Mucosa of descending colon (tissue), 3 donors: ENCODE data around the gene SLC9A3. TPM values are rescaled to one million over a fixed set of nuclear protein-coding genes. Genes with fewer than 3 reads are reported as not detected.
"Not testable (repeated sequence)": the region's sequence is repeated elsewhere in the genome, so short reads cannot be mapped to it uniquely, and the experiment has no call there.

Experiments used
- ATAC-seq: fragments of 200-7000 bp; cut with Tn5 transposase; one replicate; pipeline ENCODE4 v1.9.1; 2020; ENCODE audit warnings: mild to moderate bottlenecking, moderate library complexity
- DNase-seq, 3 donors: peaks; one replicate each; pipeline ENCODE4 v3.0.0-alpha.2; 2020
- H3K36me3 ChIP-seq: fragments of 200-600 bp; one replicate; pipeline ENCODE4 v1.8.0; 2021; ENCODE audit warnings: low read depth, mild to moderate bottlenecking
- H3K4me1 ChIP-seq: fragments of 200-600 bp; one replicate; pipeline ENCODE4 v1.8.0; 2021; ENCODE audit warnings: low read depth, mild to moderate bottlenecking
- H3K4me3 ChIP-seq: fragments of 200-600 bp; one replicate; pipeline ENCODE4 v1.8.0; 2021; ENCODE audit warnings: mild to moderate bottlenecking
- H3K9me3 ChIP-seq: fragments of 200-600 bp; one replicate; pipeline ENCODE4 v1.8.0; 2021; ENCODE audit warnings: mild to moderate bottlenecking
- CTCF ChIP-seq: fragments of 200-600 bp; IDR thresholded peaks from one replicate; pipeline ENCODE4 v1.8.0; 2022; ENCODE audit warnings: antibody characterized with exemption, mild to moderate bottlenecking
- intact Hi-C, 2 donors: fragments of 100-400 bp; cut with DNase I in 1 of 2; cut with micrococcal nuclease in 1 of 2; formaldehyde crosslinking; loops; one replicate each; pipeline versions ENCODE4 v1.11.0 to v1.11.1; 2022; cut with DNase I, micrococcal nuclease
- total RNA-seq, 3 donors: library from RNA; stranded (reverse); fragmentation: NEBNext Ultra II Directional in 2 of 3; extraction: Animal tissue kit (Norgen Biotek cat#: 25700) in 2 of 3; gene quantifications; one replicate each; pipeline versions ENCODE4 v1.2.1 to v1.2.4, GENCODE V29; 2021 to 2023
- donor health status: DM: no; HTN: no; CAD: no; lungs with moderate emphysema.
- donor health status: DM: no; HTN: no; CAD: no.
- donor health status: DM: no; HTN: yes; CAD: no.

SLC9A3 gene
- total RNA-seq, 3 donors from 2014 or later: 29.2 to 272 (median 77.7) TPM

- intact Hi-C loops: no loop called here
- ATAC-seq (no peak), DNase-seq (no peak)
- no peak for TF ChIP-seq CTCF
- H3K36me3 ChIP-seq: no peaks in the 10 kb centered on the region
- no peak overlapping the region for H3K4me3 ChIP-seq
- H3K9me3 ChIP-seq: no peaks in the 10 kb centered on the region
- peaks cover 4% of the 10 kb centered on the region for H3K4me1 ChIP-seq
Observed at GRCh38 chr5:489689-490080, 34.6 kb downstream of the SLC9A3 start.

- no peak for TF ChIP-seq CTCF
- ATAC-seq: no peak
- Histone ChIP-seq H3K4me1 (peaks cover 4% of the 10 kb centered on the region), H3K9me3 (no peaks in the 10 kb centered on the region), H3K4me3 (no peak overlapping the region), H3K36me3 (no peaks in the 10 kb centered on the region)
- intact Hi-C loops: no loop called here
- DNase-seq: no peak
Observed at GRCh38 chr5:488744-489688, 35.2 kb downstream of the SLC9A3 start.

DNA sequence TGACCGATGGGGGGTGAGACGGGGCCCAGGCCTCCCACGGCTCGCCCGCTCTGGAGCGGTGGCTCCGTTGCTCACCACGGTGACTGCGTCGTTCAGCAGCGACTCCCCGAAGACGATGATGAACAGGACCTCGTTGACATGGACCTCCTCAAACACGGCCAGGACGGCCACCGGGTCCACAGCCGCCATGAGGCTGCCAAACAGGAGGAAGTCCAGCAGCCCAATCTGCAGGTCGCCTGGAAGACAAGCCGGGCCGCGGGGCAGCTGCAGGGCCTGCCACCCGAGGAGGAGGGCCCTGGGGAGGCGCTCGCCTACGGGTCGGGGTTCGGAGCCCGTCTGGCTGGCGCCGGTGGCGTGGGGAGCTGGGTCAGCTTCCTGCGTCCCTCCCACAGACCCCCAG is 36.0 kb downstream of the SLC9A3 start:
- Histone ChIP-seq H3K4me3 (no peak overlapping the region), H3K36me3 (no peaks in the 10 kb centered on the region), H3K4me1 (peaks cover 4% of the 10 kb centered on the region), H3K9me3 (no peaks in the 10 kb centered on the region)
- DNase-seq: no peak
- no peak for TF ChIP-seq CTCF
- intact Hi-C loops: no loop called here
- no peak for ATAC-seq

GRCh38 chr5:486597-486996 is 37.7 kb downstream of the SLC9A3 start:
- H3K36me3 ChIP-seq, H3K4me1 ChIP-seq, H3K4me3 ChIP-seq, H3K9me3 ChIP-seq, ATAC-seq, DNase-seq, intact Hi-C loops: not testable (repeated sequence)

- H3K9me3 ChIP-seq: no peaks in the 10 kb centered on the region
- H3K4me3 ChIP-seq: no peak overlapping the region
- intact Hi-C loops: no loop called here
- peaks cover 4% of the 10 kb centered on the region for H3K4me1 ChIP-seq
- no peak for TF ChIP-seq CTCF
- peak; percentile 34 for ATAC-seq
- DNase-seq: no peak
- H3K36me3 ChIP-seq: no peaks in the 10 kb centered on the region
Observed at GRCh38 chr5:485946-486491, 38.2 kb downstream of the SLC9A3 start.
